ENCODE results near the gene UBE2N. TPM values are rescaled to one million over a fixed set of nuclear protein-coding genes. Genes with fewer than 3 reads are reported as not detected.

Gene UBE2N
- total RNA-seq, 4 donors from 2014 or later = 22.3 to 55.9 (median 30.8) TPM

GRCh38 chr12:93429448-93429847 is 12.3 kb downstream of the UBE2N start:
- Histone ChIP-seq H3K36me3 (no peaks in the 10 kb centered on the region), H3K4me1 (peaks cover 55 to 56% of the 10 kb centered on the region in 2 donors), H3K27me3 (no peaks in the 10 kb centered on the region), H3K4me3 (replicated peaks in 1 of 3) (no peak overlapping the region), H3K9me3 (no peaks in the 10 kb centered on the region), H3K27ac (no peak overlapping the region)
- WGBS, 2 donors = 19 to 43% methylated on average over 1 of the region's 1 CpG
- TF ChIP-seq POLR2A (IDR thresholded peaks at IDR 0.05) = no peak
- no peak for DNase-seq
- intact Hi-C loops (cut with DNase I) = no loop called here

GRCh38 chr12:93427779-93428564 is 13.8 kb downstream of the UBE2N start:
- intact Hi-C loops (cut with DNase I) = no loop called here
- peak; percentile 23 to 39 for DNase-seq
- no peaks in the 10 kb centered on the region for H3K27me3 ChIP-seq
- no peak overlapping the region for H3K4me3 ChIP-seq (replicated peaks in 1 of 3)
- 57 to 70% methylated on average over 5 of the region's 5 CpGs for WGBS, 2 donors
- no peak overlapping the region for H3K27ac ChIP-seq
- TF ChIP-seq POLR2A (IDR thresholded peaks at IDR 0.05) (no peak), CTCF (IDR thresholded peaks at IDR 0.05) (no peak)
- no peaks in the 10 kb centered on the region for H3K36me3 ChIP-seq
- H3K4me1 ChIP-seq = peaks cover 55 to 57% of the 10 kb centered on the region in 2 donors
- H3K9me3 ChIP-seq = no peaks in the 10 kb centered on the region

GRCh38 chr12:93426412-93426805 is 15.3 kb downstream of the UBE2N start:
- no peaks in the 10 kb centered on the region for H3K36me3 ChIP-seq
- no peak for TF ChIP-seq CTCF (IDR thresholded peaks at IDR 0.05)
- no peak for TF ChIP-seq POLR2A (IDR thresholded peaks at IDR 0.05)
- no peak for DNase-seq
- H3K27ac ChIP-seq = peak overlapping the region in 1 of 3 donors; percentile 21
- intact Hi-C loops (cut with DNase I) = no loop called here
- H3K4me1 ChIP-seq = peaks cover 57 to 58% of the 10 kb centered on the region in 2 donors
- no peaks in the 10 kb centered on the region for H3K27me3 ChIP-seq
- 37 to 45% methylated on average over 1 of the region's 1 CpG for WGBS, 2 donors
- no peak overlapping the region for H3K4me3 ChIP-seq (replicated peaks in 1 of 3)
- no peaks in the 10 kb centered on the region for H3K9me3 ChIP-seq

- no peak for DNase-seq
- H3K36me3 ChIP-seq = no peaks in the 10 kb centered on the region
- no peaks in the 10 kb centered on the region for H3K27me3 ChIP-seq
- WGBS, 2 donors = 55 to 59% methylated on average over 8 of the region's 8 CpGs
- H3K4me3 ChIP-seq (replicated peaks in 1 of 3) = no peak overlapping the region
- intact Hi-C loops (cut with DNase I) = no loop called here
- TF ChIP-seq POLR2A (IDR thresholded peaks at IDR 0.05) = no peak
- H3K9me3 ChIP-seq = no peaks in the 10 kb centered on the region
- H3K27ac ChIP-seq = peak overlapping the region in 1 of 3 donors; percentile 21
- peaks cover 57 to 58% of the 10 kb centered on the region in 2 donors for H3K4me1 ChIP-seq
Measured at GRCh38 chr12:93425736-93426411, 15.9 kb downstream of the UBE2N start.

- Histone ChIP-seq H3K27ac (no peak overlapping the region), H3K36me3 (no peaks in the 10 kb centered on the region), H3K9me3 (no peaks in the 10 kb centered on the region), H3K4me1 (peaks cover 29 to 30% of the 10 kb centered on the region in 2 donors), H3K4me3 (replicated peaks in 1 of 3) (no peak overlapping the region), H3K27me3 (no peaks in the 10 kb centered on the region)
- intact Hi-C loops (cut with DNase I) = no loop called here
- DNase-seq = no peak
- 68 to 70% methylated on average over 2 of the region's 2 CpGs for WGBS, 2 donors
- TF ChIP-seq POLR2A (IDR thresholded peaks at IDR 0.05) (no peak), CTCF (IDR thresholded peaks at IDR 0.05) (no peak)
Measured at GRCh38 chr12:93422050-93422449, 19.7 kb downstream of the UBE2N start.

Measured in thyroid gland (tissue), 4 donors.